Measurements from ENCODE around the gene BACH2. TPM values are rescaled to one million over a fixed set of nuclear protein-coding genes. Genes with fewer than 3 reads are reported as not detected.
A peak's percentile ranks its signal among the peaks of the same experiment; 100 is the strongest.

Gene BACH2
- total and polyA plus RNA-seq, 4 donors = 0.78 to 17.4 (median 3.2) TPM

DNA sequence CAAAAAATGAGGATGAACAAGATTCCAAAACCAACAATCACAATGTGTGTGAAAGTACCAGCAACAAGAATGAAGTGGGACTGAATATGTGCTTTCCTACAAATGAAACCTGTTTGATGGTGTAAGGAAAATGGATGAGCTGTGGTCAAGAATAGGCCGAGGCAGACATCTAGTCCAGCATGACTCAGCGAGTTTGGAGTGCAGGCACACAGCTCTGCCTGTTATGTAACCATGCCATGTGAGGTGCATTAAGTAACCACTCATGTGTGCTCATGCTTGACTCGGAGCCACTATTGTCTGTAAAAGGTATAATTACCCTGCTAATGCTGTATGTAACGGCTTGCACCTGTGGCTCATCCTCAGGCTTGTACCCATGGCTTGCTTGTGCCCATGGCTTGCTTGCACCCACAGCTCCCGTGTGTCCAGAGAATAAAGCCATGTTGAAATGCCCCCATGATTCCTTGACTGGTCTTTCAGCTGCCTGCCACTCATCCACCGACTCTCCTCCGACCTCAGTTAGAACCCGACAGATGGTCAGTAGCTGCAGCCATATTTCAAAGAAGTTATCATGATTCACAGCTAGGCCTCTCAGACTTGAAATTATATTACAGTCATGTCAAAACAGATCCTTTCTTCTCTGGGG is 98.7 kb downstream of the BACH2 start:
- Histone ChIP-seq H3K27ac (ENCODE audit: low read depth in 1 of 2, low read length in 1 of 2) (no peak overlapping the region), H3K27me3 (ENCODE audit: control insufficient read depth in 3 of 3, insufficient read depth in 3 of 3, low read length in 2 of 3) (no peaks in the 10 kb centered on the region), H3K4me1 (ENCODE audit: control insufficient read depth in 5 of 5, insufficient read depth in 5 of 5, low read length in 5 of 5) (peaks cover 2 to 9% (median 5%) of the 10 kb centered on the region in 5 donors), H3K9me3 (ENCODE audit: control insufficient read depth in 4 of 4, insufficient read depth in 3 of 4, low read length in 3 of 4) (no peaks in the 10 kb centered on the region), H3K36me3 (ENCODE audit: control insufficient read depth in 4 of 4, insufficient read depth in 4 of 4, low read length in 4 of 4) (peaks cover 0 to 10% (median 3%) of the 10 kb centered on the region in 4 donors), H3K4me3 (no peak overlapping the region), H3K9ac (ENCODE audit: insufficient read depth in 1 of 2, low read length in 2 of 2) (no peak overlapping the region)
- 72 to 75% methylated on average over 8 of the region's 8 CpGs for WGBS, 2 donors
- ATAC-seq (ENCODE audit: insufficient read depth, low FRiP score) = peak; percentile 24
- TF ChIP-seq, protein P1, sequence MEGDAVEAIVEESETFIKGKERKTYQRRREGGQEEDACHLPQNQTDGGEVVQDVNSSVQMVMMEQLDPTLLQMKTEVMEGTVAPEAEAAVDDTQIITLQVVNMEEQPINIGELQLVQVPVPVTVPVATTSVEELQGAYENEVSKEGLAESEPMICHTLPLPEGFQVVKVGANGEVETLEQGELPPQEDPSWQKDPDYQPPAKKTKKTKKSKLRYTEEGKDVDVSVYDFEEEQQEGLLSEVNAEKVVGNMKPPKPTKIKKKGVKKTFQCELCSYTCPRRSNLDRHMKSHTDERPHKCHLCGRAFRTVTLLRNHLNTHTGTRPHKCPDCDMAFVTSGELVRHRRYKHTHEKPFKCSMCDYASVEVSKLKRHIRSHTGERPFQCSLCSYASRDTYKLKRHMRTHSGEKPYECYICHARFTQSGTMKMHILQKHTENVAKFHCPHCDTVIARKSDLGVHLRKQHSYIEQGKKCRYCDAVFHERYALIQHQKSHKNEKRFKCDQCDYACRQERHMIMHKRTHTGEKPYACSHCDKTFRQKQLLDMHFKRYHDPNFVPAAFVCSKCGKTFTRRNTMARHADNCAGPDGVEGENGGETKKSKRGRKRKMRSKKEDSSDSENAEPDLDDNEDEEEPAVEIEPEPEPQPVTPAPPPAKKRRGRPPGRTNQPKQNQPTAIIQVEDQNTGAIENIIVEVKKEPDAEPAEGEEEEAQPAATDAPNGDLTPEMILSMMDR (IDR thresholded peaks at IDR 0.05; ENCODE audit: control extremely low read depth, extremely low read depth) = no peak
- DNase-seq = no peak

GRCh38 chr6:90195094-90195829 is 101.4 kb downstream of the BACH2 start:
- no peak overlapping the region for H3K9ac ChIP-seq (ENCODE audit: insufficient read depth in 1 of 2, low read length in 2 of 2)
- WGBS, 2 donors = 78 to 87% methylated on average over 9 of the region's 9 CpGs
- peak overlapping the region in 1 of 2 donors; percentile 20 for H3K27ac ChIP-seq (ENCODE audit: low read depth in 1 of 2, low read length in 1 of 2)
- no peaks in the 10 kb centered on the region for H3K27me3 ChIP-seq (ENCODE audit: control insufficient read depth in 3 of 3, insufficient read depth in 3 of 3, low read length in 2 of 3)
- peaks cover 2 to 11% (median 5%) of the 10 kb centered on the region in 5 donors for H3K4me1 ChIP-seq (ENCODE audit: control insufficient read depth in 5 of 5, insufficient read depth in 5 of 5, low read length in 5 of 5)
- ATAC-seq (ENCODE audit: insufficient read depth, low FRiP score) (no peak), DNase-seq (no peak)
- H3K36me3 ChIP-seq (ENCODE audit: control insufficient read depth in 4 of 4, insufficient read depth in 4 of 4, low read length in 4 of 4) = peaks cover 0 to 8% (median 3%) of the 10 kb centered on the region in 4 donors
- no peak overlapping the region for H3K4me3 ChIP-seq
- TF ChIP-seq, protein P1 (IDR thresholded peaks at IDR 0.05; ENCODE audit: control extremely low read depth, extremely low read depth) = no peak
- no peaks in the 10 kb centered on the region for H3K9me3 ChIP-seq (ENCODE audit: control insufficient read depth in 4 of 4, insufficient read depth in 3 of 4, low read length in 3 of 4)

GRCh38 chr6:90194371-90194841 is 102.2 kb downstream of the BACH2 start:
- Histone ChIP-seq H3K27me3 (ENCODE audit: control insufficient read depth in 3 of 3, insufficient read depth in 3 of 3, low read length in 2 of 3) (no peaks in the 10 kb centered on the region), H3K4me3 (no peak overlapping the region), H3K36me3 (ENCODE audit: control insufficient read depth in 4 of 4, insufficient read depth in 4 of 4, low read length in 4 of 4) (peaks cover 0 to 8% (median 3%) of the 10 kb centered on the region in 4 donors), H3K9ac (ENCODE audit: insufficient read depth in 1 of 2, low read length in 2 of 2) (no peak overlapping the region), H3K4me1 (ENCODE audit: control insufficient read depth in 5 of 5, insufficient read depth in 5 of 5, low read length in 5 of 5) (peaks cover 2 to 9% (median 4%) of the 10 kb centered on the region in 5 donors), H3K9me3 (ENCODE audit: control insufficient read depth in 4 of 4, insufficient read depth in 3 of 4, low read length in 3 of 4) (no peaks in the 10 kb centered on the region), H3K27ac (ENCODE audit: low read depth in 1 of 2, low read length in 1 of 2) (peak overlapping the region; percentile 65 to 67)
- DNase-seq (no peak), ATAC-seq (ENCODE audit: insufficient read depth, low FRiP score) (no peak)
- TF ChIP-seq, protein P1 (IDR thresholded peaks at IDR 0.05; ENCODE audit: control extremely low read depth, extremely low read depth) = no peak
- 55 to 66% methylated on average over 4 of the region's 4 CpGs for WGBS, 2 donors
